Activated B cell treated with CpG ODN at 0.5 μM for 24 hours (primary cell): ENCODE data around the gene SPATS2. TPM values are rescaled to one million over a fixed set of nuclear protein-coding genes. Genes with fewer than 3 reads are reported as not detected.

Experiments
- ATAC-seq: fragments of 200-7000 bp; cut with Tn5 transposase; one replicate; pipeline ENCODE4 v1.10.0; 2021; ENCODE audit warnings: low read depth, mild to moderate bottlenecking, moderate library complexity
- CTCF ChIA-PET: fragments of 350-600 bp; sonication (Branson Sonifier 250); formaldehyde crosslinking; loops from one replicate; lab custom pipeline; 2021; ENCODE audit warnings: antibody characterized with exemption; lab: Charles Lee
- POLR2A ChIA-PET: fragments of 350-600 bp; sonication (Branson Sonifier 250); formaldehyde crosslinking; loops from one replicate; lab custom pipeline; 2021; ENCODE audit warnings: antibody characterized with exemption; lab: Charles Lee
- DNase-seq: peaks from one replicate; pipeline ENCODE4 v3.0.0; 2022
- H3K27ac Mint-ChIP-seq: one replicate; pipeline ENCODE4 v1.8.0; 2020; ENCODE audit warnings: mixed read lengths
- H3K27me3 Mint-ChIP-seq: one replicate; pipeline ENCODE4 v1.8.0; 2021; ENCODE audit warnings: mixed read lengths
- H3K36me3 Mint-ChIP-seq: one replicate; pipeline ENCODE4 v1.8.0; 2021; ENCODE audit warnings: low read depth, mixed read lengths
- H3K4me1 Mint-ChIP-seq: one replicate; pipeline ENCODE4 v1.8.0; 2021; ENCODE audit warnings: mixed read lengths
- H3K4me3 Mint-ChIP-seq: one replicate; pipeline ENCODE4 v1.8.0; 2020; ENCODE audit warnings: mild to moderate bottlenecking, mixed read lengths
- H3K9me3 Mint-ChIP-seq: one replicate; pipeline ENCODE4 v1.8.0; 2020; ENCODE audit warnings: mixed read lengths
- CTCF ChIP-seq: fragments of 200-600 bp; IDR thresholded peaks from one replicate; pipeline ENCODE4 v1.8.0; 2022; ENCODE audit warnings: antibody characterized with exemption, mild to moderate bottlenecking
- intact Hi-C: fragments of 100-400 bp; cut with micrococcal nuclease; formaldehyde crosslinking; loops from one replicate; pipeline ENCODE4 v1.15.1; 2024
- total RNA-seq: library from RNA; stranded (reverse); gene quantifications from 2 replicates; pipeline ENCODE4 v1.2.3, GENCODE V29; 2022

SPATS2 gene
- total RNA-seq, 1 donor from 2014 or later: 18.9 TPM

- Mint-ChIP-seq H3K36me3 (peaks cover 16% of the 10 kb centered on the region), H3K27ac (no peak overlapping the region), H3K4me1 (peaks cover 4% of the 10 kb centered on the region), H3K27me3 (peaks cover 13% of the 10 kb centered on the region), H3K9me3 (no peaks in the 10 kb centered on the region), H3K4me3 (no peak overlapping the region)
- DNase-seq (no peak), ATAC-seq (peak; percentile 65)
- CTCF ChIA-PET: interaction anchor here (0.9 to 2.2 kb wide), 8 partner anchors 12 to 224 kb away, joined by 3 to 11 read pairs (median 4); partner anchors contain the start of gene PRPF40B
- POLR2A ChIA-PET: interaction anchor here (2.3 kb wide), 1 partner anchor 14 kb away, joined by 11 read pairs; no protein-coding TSS in a partner anchor
- intact Hi-C loops: loop anchor here (1.0 to 5.0 kb wide), 2 partner anchors 70 to 154 kb away; partner anchors contain the start of genes FMNL3 and PRPF40B
- no peak for TF ChIP-seq CTCF
These were observed 186.3 kb downstream of the SPATS2 start for GRCh38 chr12:49553512-49554088.

- no peaks in the 10 kb centered on the region for H3K4me1 Mint-ChIP-seq
- H3K9me3 Mint-ChIP-seq: no peaks in the 10 kb centered on the region
- no peak overlapping the region for H3K27ac Mint-ChIP-seq
- H3K36me3 Mint-ChIP-seq: peaks cover 23% of the 10 kb centered on the region
- H3K27me3 Mint-ChIP-seq: peaks cover 11% of the 10 kb centered on the region
- TF ChIP-seq CTCF: no peak
- H3K4me3 Mint-ChIP-seq: no peak overlapping the region
- intact Hi-C loops: loop anchor here (5.0 kb wide), 1 partner anchor 153 kb away; the partner anchor contains the start of gene FMNL3
- CTCF ChIA-PET: interaction anchor here (1.0 to 2.0 kb wide), 3 partner anchors 29 to 196 kb away, joined by 3 to 11 read pairs (median 3); partner anchors contain the start of gene PRPF40B
- DNase-seq (no peak), ATAC-seq (no peak)
- POLR2A ChIA-PET: interaction anchor here (0.5 to 2.3 kb wide), 2 partner anchors 13 to 34 kb away, joined by 6 to 11 read pairs; no protein-coding TSS in a partner anchor
These were observed 187.0 kb downstream of the SPATS2 start for GRCh38 chr12:49554266-49554665.

- Mint-ChIP-seq H3K9me3 (no peaks in the 10 kb centered on the region), H3K36me3 (peaks cover 37% of the 10 kb centered on the region), H3K27ac (no peak overlapping the region), H3K4me3 (no peak overlapping the region), H3K4me1 (no peaks in the 10 kb centered on the region), H3K27me3 (peaks cover 3% of the 10 kb centered on the region)
- CTCF ChIA-PET: interaction anchor here (0.6 to 1.7 kb wide), 3 partner anchors 25 to 1366 kb away, joined by 3 to 4 read pairs (median 3); no protein-coding TSS in a partner anchor
- POLR2A ChIA-PET: interaction anchor here (1.1 kb wide), 1 partner anchor 198 kb away, joined by 4 read pairs; no protein-coding TSS in a partner anchor
- no peak for DNase-seq
- TF ChIP-seq CTCF: no peak
- no peak for ATAC-seq
- intact Hi-C loops: no loop called here
These were observed 188.5 kb downstream of the SPATS2 start for GRCh38 chr12:49555631-49556390.

- H3K27me3 Mint-ChIP-seq: no peaks in the 10 kb centered on the region
- CTCF ChIA-PET: interaction anchor here (1.7 kb wide), 1 partner anchor 24 kb away, joined by 4 read pairs; no protein-coding TSS in a partner anchor
- H3K36me3 Mint-ChIP-seq: peaks cover 45% of the 10 kb centered on the region
- DNase-seq (no peak), ATAC-seq (no peak)
- H3K9me3 Mint-ChIP-seq: no peaks in the 10 kb centered on the region
- TF ChIP-seq CTCF: no peak
- intact Hi-C loops: no loop called here
- H3K4me1 Mint-ChIP-seq: no peaks in the 10 kb centered on the region
- no peak overlapping the region for H3K27ac Mint-ChIP-seq
- no peak overlapping the region for H3K4me3 Mint-ChIP-seq
- POLR2A ChIA-PET: interaction anchor here (1.1 kb wide), 1 partner anchor 198 kb away, joined by 4 read pairs; no protein-coding TSS in a partner anchor
These were observed 189.3 kb downstream of the SPATS2 start for GRCh38 chr12:49556391-49557186.
